SK-N-SH treated with all-trans-retinoic acid at 6 μM for 48 hours (cell line): ENCODE results near the gene FES.

Source experiments
- ATAC-seq: fragments of 200-7000 bp; cut with Tn5 transposase; 3 replicates; pipeline ENCODE4 v1.9.1; 2020; ENCODE audit warnings: mild to moderate bottlenecking, moderate library complexity
- ARNTL ChIP-seq: fragments of 450-650 bp; formaldehyde crosslinking; IDR thresholded peaks from 2 replicates; pipeline ENCODE4 v1.5.0; 2020; ENCODE audit warnings: low read depth, mild to moderate bottlenecking, moderate library complexity, borderline replicate concordance
- BACH2 ChIP-seq: fragments of 250-450 bp; sonication (Bioruptor Pico); IDR thresholded peaks from 2 replicates; pipeline ENCODE4 v1.9.0; 2021; ENCODE audit warnings: mild to moderate bottlenecking, borderline replicate concordance
- CREB5 ChIP-seq: fragments of 250-450 bp; sonication (Bioruptor Pico); IDR thresholded peaks from 2 replicates; pipeline ENCODE4 v1.5.1; 2020; ENCODE audit warnings: low read depth, mild to moderate bottlenecking, moderate library complexity
- CSDC2 ChIP-seq: fragments of 250-450 bp; sonication (Bioruptor Pico); IDR thresholded peaks from 2 replicates; pipeline ENCODE4 v1.5.0; 2020; ENCODE audit warnings: mild to moderate bottlenecking, moderate library complexity
- ESRRG ChIP-seq: fragments of 250-450 bp; sonication (Bioruptor Pico); IDR thresholded peaks from 2 replicates; pipeline ENCODE4 v1.6.1; 2021; ENCODE audit warnings: mild to moderate bottlenecking
- ISL1 ChIP-seq: fragments of 250-450 bp; sonication (Bioruptor Pico); IDR thresholded peaks from 2 replicates; pipeline ENCODE4 v2.1.2; 2022; ENCODE audit warnings: mild to moderate bottlenecking, moderate library complexity
- OSR1 ChIP-seq: fragments of 250-450 bp; sonication (Bioruptor Pico); IDR thresholded peaks from 2 replicates; pipeline ENCODE4 v1.8.0; 2022; ENCODE audit warnings: moderate library complexity, mild to moderate bottlenecking, inconsistent platforms
- POU6F1 ChIP-seq: fragments of 250-450 bp; sonication (Bioruptor Pico); IDR thresholded peaks from 2 replicates; pipeline ENCODE4 v1.8.0; 2021; ENCODE audit warnings: low read depth, mild to moderate bottlenecking, moderate library complexity, borderline replicate concordance
- PPARA ChIP-seq: fragments of 250-450 bp; sonication (Bioruptor Pico); IDR thresholded peaks from 2 replicates; pipeline ENCODE4 v1.5.0; 2020; ENCODE audit warnings: mild to moderate bottlenecking, borderline replicate concordance
- RARB ChIP-seq: fragments of 250-450 bp; sonication (Bioruptor Pico); IDR thresholded peaks from 2 replicates; pipeline ENCODE4 v1.8.0; 2021; ENCODE audit warnings: mild to moderate bottlenecking, moderate library complexity
- TCF4 ChIP-seq: fragments of 250-450 bp; sonication (Bioruptor Pico); IDR thresholded peaks from 2 replicates; pipeline ENCODE4 v1.8.0; 2021; ENCODE audit warnings: mild to moderate bottlenecking, moderate library complexity, borderline replicate concordance
- TOX ChIP-seq: fragments of 250-450 bp; sonication (Bioruptor Pico); IDR thresholded peaks from 2 replicates; pipeline ENCODE4 v1.8.0; 2021; ENCODE audit warnings: mild to moderate bottlenecking, moderate library complexity, borderline replicate concordance
- ZC3H10 ChIP-seq: fragments of 250-450 bp; sonication (Bioruptor Pico); IDR thresholded peaks from 2 replicates; pipeline ENCODE4 v1.5.1; 2021; ENCODE audit warnings: mild to moderate bottlenecking, moderate library complexity
- ZFP3 ChIP-seq: fragments of 250-450 bp; sonication (Bioruptor Pico); IDR thresholded peaks from 2 replicates; pipeline ENCODE4 v1.5.0; 2020; ENCODE audit warnings: mild to moderate bottlenecking, moderate library complexity
- ZFP30 ChIP-seq: fragments of 450-650 bp; formaldehyde crosslinking; IDR thresholded peaks from 2 replicates; pipeline ENCODE4 v1.5.0; 2022; ENCODE audit warnings: mild to moderate bottlenecking, moderate library complexity
- ZNF565 ChIP-seq: fragments of 450-650 bp; formaldehyde crosslinking; conservative IDR thresholded peaks from 2 replicates; pipeline ENCODE4 v1.5.0; 2020; ENCODE audit warnings: low read depth, mild to moderate bottlenecking, moderate library complexity
- ZNF70 ChIP-seq: fragments of 450-650 bp; formaldehyde crosslinking; IDR thresholded peaks from 2 replicates; pipeline ENCODE4 v1.5.0; 2020; ENCODE audit warnings: mild to moderate bottlenecking, moderate library complexity
- ZNF8 ChIP-seq: fragments of 450-650 bp; formaldehyde crosslinking; IDR thresholded peaks from 2 replicates; pipeline ENCODE4 v1.5.0; 2020; ENCODE audit warnings: mild to moderate bottlenecking, moderate library complexity
- TF ChIP-seq, protein P1 (sequence below): fragments of 250-450 bp; sonication (Bioruptor Pico); IDR thresholded peaks from 2 replicates; pipeline ENCODE4 v1.5.1; 2021; ENCODE audit warnings: mild to moderate bottlenecking, moderate library complexity
- TF ChIP-seq, protein P2 (sequence below): fragments of 250-450 bp; sonication (Bioruptor Pico); IDR thresholded peaks from 2 replicates; pipeline ENCODE4 v1.5.0; 2020; ENCODE audit warnings: mild to moderate bottlenecking, moderate library complexity

Gene FES

DNA sequence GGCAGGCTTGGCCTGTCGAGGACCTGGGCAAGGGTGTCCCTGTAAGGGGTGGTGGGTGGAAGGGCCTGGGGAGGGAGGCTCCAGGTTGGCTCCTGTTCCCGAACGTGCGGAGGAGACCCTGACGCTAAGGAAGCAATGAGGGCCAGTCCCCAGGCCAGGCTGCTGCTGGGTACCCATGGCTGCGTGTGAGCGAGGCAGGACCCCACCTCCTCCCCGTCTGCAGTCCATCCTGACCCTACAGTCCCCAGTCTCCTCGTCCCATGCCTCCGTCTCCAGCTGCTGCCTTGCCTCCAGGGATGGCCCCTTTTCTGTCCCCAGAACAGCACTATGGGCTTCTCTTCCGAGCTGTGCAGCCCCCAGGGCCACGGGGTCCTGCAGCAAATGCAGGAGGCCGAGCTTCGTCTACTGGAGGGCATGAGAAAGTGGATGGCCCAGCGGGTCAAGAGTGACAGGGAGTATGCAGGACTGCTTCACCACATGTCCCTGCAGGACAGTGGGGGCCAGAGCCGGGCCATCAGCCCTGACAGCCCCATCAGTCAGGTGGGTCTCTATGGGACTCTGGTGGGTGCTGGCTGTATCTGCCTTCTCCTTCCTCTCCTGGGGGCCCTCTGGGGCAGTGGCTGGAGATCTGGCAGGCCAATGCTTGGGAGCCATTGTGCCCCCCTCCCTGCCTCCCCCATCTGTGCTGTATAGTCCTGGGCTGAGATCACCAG lies 571 bp downstream of the FES start:
- no peak for TF ChIP-seq TCF4 (CRISPR knock-in tag)
- ATAC-seq, result no peak

DNA sequence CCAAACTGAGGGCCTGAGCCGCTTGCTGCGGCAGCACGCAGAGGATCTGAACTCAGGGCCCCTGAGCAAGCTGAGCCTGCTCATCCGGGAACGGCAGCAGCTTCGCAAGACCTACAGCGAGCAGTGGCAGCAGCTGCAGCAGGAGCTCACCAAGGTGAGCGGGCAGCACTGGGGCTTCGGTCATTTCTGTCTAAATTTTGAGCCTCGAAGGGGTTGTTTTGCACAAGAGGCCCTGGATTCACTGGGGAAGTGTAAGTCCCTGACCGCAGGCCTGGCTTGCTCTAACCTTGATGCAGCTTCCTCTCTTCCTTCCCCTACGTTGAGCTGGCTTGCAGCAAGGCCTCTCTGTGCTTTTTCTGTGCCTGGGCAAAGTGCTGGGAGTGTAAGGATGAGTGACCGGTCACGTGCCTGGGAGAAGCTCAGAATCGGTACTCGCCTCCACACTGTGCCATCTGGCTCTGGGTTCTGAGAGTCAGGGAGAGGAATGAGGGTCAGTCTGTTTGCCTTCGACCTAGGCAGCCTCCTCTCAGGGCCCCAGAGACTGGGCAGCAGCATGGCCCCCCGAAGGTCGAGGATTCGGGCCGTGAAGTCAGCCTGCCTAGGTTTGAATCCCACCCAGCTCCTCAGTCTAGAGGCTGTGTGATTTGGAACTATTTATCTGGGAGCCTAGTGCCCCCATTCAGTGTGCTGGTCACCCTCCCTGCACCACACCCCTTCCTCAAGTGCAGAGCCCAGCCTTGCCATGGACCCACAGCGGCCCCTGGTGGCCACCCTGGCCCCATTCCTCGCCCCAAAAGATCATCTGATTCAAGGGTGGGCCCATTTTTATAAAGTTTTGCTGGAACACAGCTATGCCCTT lies 1.4 kb downstream of the FES start:
- peak; percentile 82 for ATAC-seq
- TF ChIP-seq ZNF70 (CRISPR knock-in tag) (0 out of 2 replicates have a peak, but pooled peaks have one; percentile 10), ZNF565 (CRISPR knock-in tag) (no peak)

DNA sequence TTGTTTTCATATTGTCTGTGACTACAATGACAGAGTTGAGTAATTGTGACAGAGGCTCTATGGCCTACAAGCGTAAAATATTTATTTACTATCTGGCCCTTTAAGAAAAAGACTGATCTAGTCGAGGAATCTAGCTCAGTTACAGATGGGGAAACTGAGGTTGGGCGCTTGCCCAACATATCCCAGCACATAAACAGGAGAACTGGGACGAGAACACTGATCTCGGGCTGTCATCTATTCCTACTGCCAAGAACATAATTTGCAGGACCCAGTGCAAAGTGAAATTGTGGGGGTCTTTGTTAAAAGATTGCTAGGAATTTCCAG lies 1.9 kb downstream of the FES start:
- no peak for TF ChIP-seq CREB5 (CRISPR knock-in tag)
- no peak for TF ChIP-seq ZNF565 (CRISPR knock-in tag)
- TF ChIP-seq ESRRG (CRISPR knock-in tag), result no peak
- TF ChIP-seq POU6F1 (CRISPR knock-in tag), result no peak
- TF ChIP-seq, protein P1, sequence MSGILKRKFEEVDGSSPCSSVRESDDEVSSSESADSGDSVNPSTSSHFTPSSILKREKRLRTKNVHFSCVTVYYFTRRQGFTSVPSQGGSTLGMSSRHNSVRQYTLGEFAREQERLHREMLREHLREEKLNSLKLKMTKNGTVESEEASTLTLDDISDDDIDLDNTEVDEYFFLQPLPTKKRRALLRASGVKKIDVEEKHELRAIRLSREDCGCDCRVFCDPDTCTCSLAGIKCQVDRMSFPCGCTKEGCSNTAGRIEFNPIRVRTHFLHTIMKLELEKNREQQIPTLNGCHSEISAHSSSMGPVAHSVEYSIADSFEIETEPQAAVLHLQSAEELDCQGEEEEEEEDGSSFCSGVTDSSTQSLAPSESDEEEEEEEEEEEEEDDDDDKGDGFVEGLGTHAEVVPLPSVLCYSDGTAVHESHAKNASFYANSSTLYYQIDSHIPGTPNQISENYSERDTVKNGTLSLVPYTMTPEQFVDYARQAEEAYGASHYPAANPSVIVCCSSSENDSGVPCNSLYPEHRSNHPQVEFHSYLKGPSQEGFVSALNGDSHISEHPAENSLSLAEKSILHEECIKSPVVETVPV (CRISPR knock-in tag), result no peak
- TF ChIP-seq ZNF8, result no peak
- TF ChIP-seq ZFP30, result no peak
- no peak for TF ChIP-seq ZFP3 (CRISPR knock-in tag)
- no peak for TF ChIP-seq CSDC2 (CRISPR knock-in tag)
- TF ChIP-seq, protein P2, sequence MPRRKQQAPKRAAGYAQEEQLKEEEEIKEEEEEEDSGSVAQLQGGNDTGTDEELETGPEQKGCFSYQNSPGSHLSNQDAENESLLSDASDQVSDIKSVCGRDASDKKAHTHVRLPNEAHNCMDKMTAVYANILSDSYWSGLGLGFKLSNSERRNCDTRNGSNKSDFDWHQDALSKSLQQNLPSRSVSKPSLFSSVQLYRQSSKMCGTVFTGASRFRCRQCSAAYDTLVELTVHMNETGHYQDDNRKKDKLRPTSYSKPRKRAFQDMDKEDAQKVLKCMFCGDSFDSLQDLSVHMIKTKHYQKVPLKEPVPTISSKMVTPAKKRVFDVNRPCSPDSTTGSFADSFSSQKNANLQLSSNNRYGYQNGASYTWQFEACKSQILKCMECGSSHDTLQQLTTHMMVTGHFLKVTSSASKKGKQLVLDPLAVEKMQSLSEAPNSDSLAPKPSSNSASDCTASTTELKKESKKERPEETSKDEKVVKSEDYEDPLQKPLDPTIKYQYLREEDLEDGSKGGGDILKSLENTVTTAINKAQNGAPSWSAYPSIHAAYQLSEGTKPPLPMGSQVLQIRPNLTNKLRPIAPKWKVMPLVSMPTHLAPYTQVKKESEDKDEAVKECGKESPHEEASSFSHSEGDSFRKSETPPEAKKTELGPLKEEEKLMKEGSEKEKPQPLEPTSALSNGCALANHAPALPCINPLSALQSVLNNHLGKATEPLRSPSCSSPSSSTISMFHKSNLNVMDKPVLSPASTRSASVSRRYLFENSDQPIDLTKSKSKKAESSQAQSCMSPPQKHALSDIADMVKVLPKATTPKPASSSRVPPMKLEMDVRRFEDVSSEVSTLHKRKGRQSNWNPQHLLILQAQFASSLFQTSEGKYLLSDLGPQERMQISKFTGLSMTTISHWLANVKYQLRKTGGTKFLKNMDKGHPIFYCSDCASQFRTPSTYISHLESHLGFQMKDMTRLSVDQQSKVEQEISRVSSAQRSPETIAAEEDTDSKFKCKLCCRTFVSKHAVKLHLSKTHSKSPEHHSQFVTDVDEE, result no peak
- no peak for TF ChIP-seq BACH2
- TF ChIP-seq TCF4 (CRISPR knock-in tag), result no peak
- no peak for TF ChIP-seq ZC3H10
- no peak for TF ChIP-seq PPARA (CRISPR knock-in tag)
- TF ChIP-seq ARNTL, result no peak
- TF ChIP-seq ISL1 (CRISPR knock-in tag), result no peak
- no peak for TF ChIP-seq TOX
- TF ChIP-seq ZNF70 (CRISPR knock-in tag), result no peak
- TF ChIP-seq RARB, result no peak
- no peak for TF ChIP-seq OSR1 (CRISPR knock-in tag)
- no peak for ATAC-seq

- no peak for ATAC-seq
- TF ChIP-seq ZFP30, result no peak
- TF ChIP-seq TOX, result no peak
- TF ChIP-seq CREB5 (CRISPR knock-in tag), result no peak
- TF ChIP-seq ARNTL, result no peak
- TF ChIP-seq ZNF8, result no peak
- TF ChIP-seq TCF4 (CRISPR knock-in tag), result no peak
- TF ChIP-seq PPARA (CRISPR knock-in tag), result no peak
- no peak for TF ChIP-seq CSDC2 (CRISPR knock-in tag)
Observed at GRCh38 chr15:90887037-90887481, 2.8 kb downstream of the FES start.
